CD4-positive, alpha-beta T cell treated with Interferon gamma for 1 hour (primary cell): ENCODE data around the gene B4GAT1.
"Not testable (repeated sequence)": the region's sequence is repeated elsewhere in the genome, so short reads cannot be mapped to it uniquely, and the experiment has no call there.

Experiments
- DNase-seq: peaks from one replicate; pipeline ENCODE4 v3.0.0-alpha.2; 2020

The B4GAT1 gene

GRCh38 chr11:66362481-66363147 lies 15.2 kb upstream of the B4GAT1 start:
- no peak for DNase-seq

GRCh38 chr11:66361502-66361941 lies 14.1 kb upstream of the B4GAT1 start:
- no peak for DNase-seq

GRCh38 chr11:66360406-66361073 lies 13.1 kb upstream of the B4GAT1 start:
- no peak for DNase-seq

DNA sequence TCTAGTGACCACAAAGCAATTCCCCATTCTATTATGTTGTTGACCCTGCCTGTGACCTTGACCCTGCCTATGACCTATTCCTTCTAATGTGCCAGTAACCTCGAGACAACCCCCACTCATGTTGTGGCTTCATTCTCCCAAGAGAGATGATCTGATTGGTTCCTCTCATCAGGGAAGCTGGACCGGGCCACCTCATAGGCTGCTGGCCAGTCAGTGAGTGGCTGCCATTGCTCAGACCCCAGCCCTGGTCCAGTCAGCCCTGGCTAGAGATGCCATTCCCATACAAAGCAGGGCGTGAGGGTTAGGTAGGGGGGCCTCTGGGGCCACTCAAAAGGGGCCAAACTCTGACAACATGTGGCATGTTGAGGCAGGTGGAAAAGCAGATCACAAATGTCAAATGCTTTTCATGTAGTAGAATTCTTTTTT lies 12.2 kb upstream of the B4GAT1 start:
- DNase-seq = no peak

DNA sequence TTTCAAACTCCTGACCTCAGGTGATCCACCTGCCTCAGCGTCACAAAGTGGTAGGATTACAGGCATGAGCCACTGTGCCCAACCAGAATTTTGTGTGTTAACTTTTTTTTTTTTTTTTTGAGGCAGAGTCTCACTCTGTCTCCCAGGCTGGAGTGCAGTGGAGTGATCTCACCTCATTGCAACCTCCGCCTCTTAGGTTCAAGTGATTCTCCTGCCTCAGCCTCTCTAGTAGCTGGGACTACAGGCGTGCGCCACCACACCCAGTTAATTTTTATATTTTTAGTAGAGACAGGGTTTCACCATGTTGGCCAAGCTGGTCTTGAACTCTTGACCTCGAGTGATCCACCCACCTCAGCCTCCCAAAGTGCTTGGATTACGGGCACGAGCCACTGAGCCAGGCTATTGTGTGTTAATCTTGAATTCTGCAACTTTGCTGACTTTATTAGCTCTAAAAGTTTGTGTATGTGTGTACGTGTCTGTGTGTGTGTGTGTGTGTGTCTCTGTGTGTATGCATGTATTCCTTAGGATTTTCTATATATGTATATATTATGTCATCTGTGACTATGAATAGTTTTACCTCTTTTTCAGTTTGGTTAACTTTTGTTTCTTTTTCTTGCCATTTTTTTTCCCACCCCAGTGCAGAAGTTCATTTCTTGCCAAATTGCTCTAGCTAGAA lies 3.3 kb upstream of the B4GAT1 start:
- DNase-seq = not testable (repeated sequence)

GRCh38 chr11:66349084-66349386 lies 1.6 kb upstream of the B4GAT1 start:
- DNase-seq = no peak

- DNase-seq = no peak
Observed at GRCh38 chr11:66346476-66347424, 679 bp downstream of the B4GAT1 start.

DNA sequence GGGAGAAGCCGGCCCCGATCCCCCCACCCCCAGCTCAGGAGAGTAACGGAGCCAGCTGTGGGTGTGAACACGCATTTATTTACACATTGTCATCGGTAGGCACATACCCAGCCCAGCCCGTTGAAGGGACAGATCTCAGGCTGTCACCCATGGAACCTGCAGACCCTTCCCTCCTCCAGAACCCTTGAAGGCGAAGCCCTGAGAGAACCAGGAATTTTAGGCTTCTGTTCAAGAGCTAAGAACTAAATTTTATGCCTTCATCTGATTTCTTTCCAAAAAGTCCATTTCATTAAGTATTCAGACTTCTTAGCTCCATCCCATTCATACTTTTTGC lies 2.1 kb downstream of the B4GAT1 start:
- DNase-seq = no peak

- DNase-seq = peak; percentile 95
Observed at GRCh38 chr11:66344550-66345315, 2.7 kb downstream of the B4GAT1 start, which contains the start of gene BRMS1. Gene BRMS1 (minus strand): TSS chr11:66345104. CDS start chr11:66342234, 2,870 bp downstream.

- DNase-seq = no peak
Observed at GRCh38 chr11:66343176-66343575, 4.3 kb downstream of the B4GAT1 start.

DNA sequence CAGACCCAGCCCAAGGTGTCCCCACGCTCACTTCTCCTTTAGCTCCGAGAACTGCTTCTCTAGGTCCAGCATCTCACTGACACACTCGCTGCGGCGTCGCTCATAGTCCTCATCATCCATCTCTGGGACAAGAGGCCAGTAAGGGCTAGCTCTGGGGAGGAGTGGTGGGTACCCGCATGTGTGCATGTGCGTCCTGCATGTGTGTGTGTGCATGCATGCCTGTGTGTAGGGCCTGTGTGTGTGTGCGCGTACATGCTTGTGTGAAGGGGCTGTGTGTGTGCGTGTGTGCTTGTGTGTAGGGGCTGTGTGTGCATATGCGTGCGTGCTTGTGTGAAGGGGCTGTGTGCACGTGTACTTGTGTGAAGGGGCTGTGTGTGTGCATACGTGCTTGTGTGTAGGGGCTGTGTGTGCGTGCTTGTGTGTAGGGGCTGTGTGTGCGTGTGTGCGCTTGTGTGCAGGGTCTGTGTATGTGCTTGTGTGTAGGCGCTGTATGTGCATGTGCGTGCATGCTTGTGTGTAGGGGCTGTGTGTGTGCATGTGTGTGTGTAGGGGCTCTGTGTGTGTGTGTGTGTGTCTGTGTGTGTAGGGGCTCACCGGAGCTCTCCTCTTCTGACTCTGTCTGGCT lies 5.8 kb downstream of the B4GAT1 start:
- DNase-seq = no peak

- DNase-seq = no peak
Observed at GRCh38 chr11:66340596-66341501, 6.6 kb downstream of the B4GAT1 start.

DNA sequence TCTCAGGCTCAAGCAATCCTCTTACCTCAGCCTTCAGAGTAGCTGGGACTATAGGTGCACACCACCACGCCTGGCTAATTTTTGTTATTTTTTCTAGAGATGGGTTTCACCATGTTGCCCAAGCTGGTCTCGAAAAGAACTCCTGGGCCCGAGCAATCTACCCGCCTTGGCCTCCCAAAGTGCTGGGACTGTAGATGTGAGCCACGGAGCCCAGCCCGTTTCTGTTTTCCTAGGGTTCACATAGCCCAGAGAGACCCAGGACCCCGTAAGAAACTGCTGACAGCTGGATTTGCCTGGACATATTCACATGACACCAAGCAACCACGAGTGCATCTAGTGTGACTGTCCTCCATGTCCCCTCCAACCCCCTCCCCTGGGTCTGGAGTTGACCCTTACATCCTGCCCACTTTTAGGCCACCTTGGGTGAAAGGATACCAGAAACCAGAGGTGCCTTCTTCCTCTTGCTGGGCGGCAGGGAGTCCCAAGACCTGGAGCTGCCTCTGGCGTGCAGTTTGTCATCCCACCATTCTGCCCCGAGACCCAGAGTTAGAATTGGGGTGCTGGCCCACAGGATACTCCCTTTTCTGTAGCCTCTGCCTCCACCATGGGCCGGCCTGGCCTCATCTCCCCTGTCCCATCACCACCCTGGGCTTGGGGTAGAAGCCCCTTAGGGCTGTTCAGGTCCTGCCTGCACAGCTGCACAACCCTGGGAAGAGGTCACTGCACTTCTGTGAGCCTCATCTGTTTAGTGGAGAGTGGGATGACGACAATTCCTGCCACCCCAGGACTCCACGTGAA lies 7.5 kb downstream of the B4GAT1 start:
- DNase-seq = no peak

DNA sequence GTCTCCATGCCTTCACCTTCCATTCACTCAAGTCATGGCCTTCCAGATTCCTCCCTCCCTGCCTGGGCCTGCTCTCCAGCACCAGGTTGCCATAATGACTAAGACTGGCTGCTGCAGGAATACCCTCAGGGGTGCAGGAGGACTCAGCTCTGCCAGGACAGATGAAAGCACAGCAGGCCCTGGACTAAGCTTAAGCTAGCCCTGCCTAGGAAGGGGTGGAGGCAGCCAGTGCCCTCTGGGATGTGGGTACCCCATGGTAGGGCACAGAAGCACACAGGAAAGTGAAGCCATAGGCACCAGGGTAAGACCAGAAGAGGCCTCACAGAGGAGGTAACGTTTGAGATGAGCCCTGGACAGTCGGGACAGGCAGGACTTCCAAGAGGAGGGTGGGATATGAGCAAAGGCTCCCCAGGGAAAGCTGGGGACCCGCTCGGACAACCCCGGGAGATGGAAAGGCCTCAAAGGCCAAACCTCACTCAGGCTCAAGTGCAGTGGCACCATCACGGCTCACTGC lies 8.2 kb downstream of the B4GAT1 start:
- DNase-seq = no peak

DNA sequence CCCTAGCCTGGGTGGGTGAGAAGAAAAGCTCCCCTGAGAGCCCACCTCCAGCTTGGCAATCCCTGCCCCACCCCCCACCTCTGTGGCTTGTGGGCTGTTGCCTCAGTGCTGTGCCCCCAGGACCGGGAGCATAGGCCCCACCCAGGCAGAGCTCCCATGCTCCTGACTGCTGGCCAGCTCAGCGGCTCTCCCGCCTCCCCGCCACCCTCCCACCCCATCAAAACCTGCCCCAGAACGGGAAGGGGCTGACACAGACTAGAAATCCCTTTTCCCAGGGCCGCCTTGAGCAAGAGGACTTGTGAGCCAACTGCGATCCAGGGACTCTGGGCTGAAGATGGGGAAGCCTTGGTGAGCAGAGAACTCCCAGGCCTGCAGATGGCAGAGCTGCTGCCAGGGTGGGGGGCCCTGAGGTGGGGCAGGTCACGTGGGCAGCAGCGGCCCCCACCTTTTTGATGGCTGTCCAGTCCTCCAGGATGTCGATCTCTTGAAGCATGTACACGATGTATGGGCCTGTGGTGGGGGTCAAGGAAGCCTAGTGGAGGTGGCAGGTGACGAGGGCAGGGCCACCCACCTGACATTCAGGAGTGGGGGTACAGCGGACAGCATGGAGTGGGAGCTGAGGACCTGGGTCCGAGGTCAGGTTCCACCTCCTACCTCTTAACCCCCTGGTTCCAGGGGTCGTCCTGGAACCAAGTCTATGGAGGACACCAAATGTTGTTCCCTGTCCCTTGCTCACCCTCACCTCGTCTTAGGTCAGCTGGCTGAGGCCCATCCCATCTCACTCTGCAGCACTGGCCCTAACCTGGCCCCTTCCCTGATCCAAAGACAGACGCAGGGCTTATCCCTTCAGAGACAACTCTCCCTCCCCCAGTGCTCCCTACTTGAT lies 8.9 kb downstream of the B4GAT1 start:
- DNase-seq = no peak

DNA sequence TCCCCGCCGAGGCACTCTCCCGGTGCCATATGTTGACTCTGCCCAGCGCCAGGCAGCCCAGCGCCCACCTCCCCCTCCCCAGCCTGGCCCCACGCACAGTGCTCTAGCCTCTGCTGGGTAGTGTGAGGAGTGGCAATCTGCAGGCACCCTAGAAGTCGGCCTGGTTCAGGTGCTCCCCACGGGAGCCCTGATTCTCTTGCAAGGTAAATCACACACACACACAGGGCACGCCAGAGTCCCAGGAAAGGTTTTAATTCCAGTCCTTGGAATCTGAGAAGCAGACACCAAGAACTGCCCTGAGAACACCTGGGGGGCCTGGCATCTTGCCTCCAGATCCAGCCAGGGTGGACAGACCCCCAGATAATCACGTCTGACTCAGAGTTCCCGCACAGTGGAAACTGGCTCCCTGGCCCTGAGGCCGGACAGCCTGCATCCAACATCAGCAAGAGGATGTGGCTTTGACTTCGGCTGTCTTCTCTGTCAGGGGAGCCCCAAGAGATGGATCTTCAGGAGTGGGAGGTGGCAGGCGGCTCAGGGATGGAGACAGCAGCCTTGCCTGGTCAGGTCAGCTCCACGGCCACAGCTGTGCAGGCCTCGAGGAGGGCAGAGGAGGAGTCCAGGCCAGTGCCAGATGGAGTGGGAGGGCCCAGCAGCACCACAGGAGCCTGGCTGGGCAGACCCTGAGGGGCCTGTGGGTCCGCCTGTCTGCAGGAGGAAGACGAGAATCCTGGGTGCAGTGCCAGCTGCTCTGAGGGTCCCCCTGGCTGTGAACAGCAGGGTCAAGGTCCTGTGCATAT lies 10.1 kb downstream of the B4GAT1 start:
- no peak for DNase-seq

- peak; percentile 61 for DNase-seq
Observed at GRCh38 chr11:66336234-66337102, 11.0 kb downstream of the B4GAT1 start, which contains the start of gene RIN1. Gene RIN1 (minus strand): TSS chr11:66336434. CDS start chr11:66336402, 32 bp downstream.
